ENCODE data around the gene ACD.

DNA sequence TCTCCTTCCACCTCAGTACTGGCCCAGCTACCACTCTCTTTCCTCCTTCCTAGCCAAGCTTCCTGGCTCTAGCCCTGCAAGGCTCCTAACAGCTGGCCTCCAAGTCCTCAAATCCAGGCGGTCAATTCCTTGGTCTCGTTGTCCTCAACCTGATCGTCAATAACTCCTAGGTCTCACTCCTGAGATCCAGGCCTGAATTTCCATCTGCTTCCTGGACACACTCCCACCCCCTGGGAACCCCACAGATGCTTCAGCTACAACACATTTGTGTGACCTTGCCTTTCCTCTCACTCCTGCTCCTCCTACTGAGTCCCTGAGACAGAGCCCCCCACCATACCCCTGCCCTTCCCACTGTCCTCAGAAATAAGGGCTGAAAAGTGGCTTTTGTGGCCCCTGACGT lies 4.2 kb upstream of the ACD start:
- TF ChIP-seq, protein P1, sequence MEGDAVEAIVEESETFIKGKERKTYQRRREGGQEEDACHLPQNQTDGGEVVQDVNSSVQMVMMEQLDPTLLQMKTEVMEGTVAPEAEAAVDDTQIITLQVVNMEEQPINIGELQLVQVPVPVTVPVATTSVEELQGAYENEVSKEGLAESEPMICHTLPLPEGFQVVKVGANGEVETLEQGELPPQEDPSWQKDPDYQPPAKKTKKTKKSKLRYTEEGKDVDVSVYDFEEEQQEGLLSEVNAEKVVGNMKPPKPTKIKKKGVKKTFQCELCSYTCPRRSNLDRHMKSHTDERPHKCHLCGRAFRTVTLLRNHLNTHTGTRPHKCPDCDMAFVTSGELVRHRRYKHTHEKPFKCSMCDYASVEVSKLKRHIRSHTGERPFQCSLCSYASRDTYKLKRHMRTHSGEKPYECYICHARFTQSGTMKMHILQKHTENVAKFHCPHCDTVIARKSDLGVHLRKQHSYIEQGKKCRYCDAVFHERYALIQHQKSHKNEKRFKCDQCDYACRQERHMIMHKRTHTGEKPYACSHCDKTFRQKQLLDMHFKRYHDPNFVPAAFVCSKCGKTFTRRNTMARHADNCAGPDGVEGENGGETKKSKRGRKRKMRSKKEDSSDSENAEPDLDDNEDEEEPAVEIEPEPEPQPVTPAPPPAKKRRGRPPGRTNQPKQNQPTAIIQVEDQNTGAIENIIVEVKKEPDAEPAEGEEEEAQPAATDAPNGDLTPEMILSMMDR (IDR thresholded peaks at IDR 0.05) = no peak
- TF ChIP-seq POLR2A (IDR thresholded peaks at IDR 0.05) = no peak

Measured in lower leg skin (tissue), 3 donors.